ENCODE measurements around the gene OLFM1. TPM values are rescaled to one million over a fixed set of nuclear protein-coding genes. Genes with fewer than 3 reads are reported as not detected.

Gene OLFM1
- total and polyA plus RNA-seq, 2 of the 4 experiments (the other 2 are of a cell fraction): 0.36 to 0.38 TPM

- no peak overlapping the region for H3K27ac ChIP-seq (ENCODE audit: insufficient read depth, low read length)
- 22% methylated on average over 7 of the region's 15 CpGs; no CpG with 5 or more reads in 1 of the 2 experiments for WGBS, 2 experiments (ENCODE audit: extremely low coverage in 2 of 2, insufficient read length in 1 of 2)
- H3K18ac ChIP-seq (ENCODE audit: low read depth, low read length): no peak overlapping the region
- no peak overlapping the region for H3K14ac ChIP-seq (replicated peaks; ENCODE audit: low read depth, low read length)
- no peak overlapping the region for H2AFZ ChIP-seq (replicated peaks; ENCODE audit: low read length, poor library complexity)
- ChIA-PET POLR2A (ENCODE audit: unreplicated experiment) (no interaction called here), CTCF (no interaction called here)
- no peak overlapping the region for H2AK9ac ChIP-seq (replicated peaks; ENCODE audit: low read depth, low read length, poor library complexity)
- no peak overlapping the region for H3K23ac ChIP-seq (ENCODE audit: low read depth, low read length)
- no peak for TF ChIP-seq ELK1 (IDR thresholded peaks at IDR 0.05; ENCODE audit: borderline replicate concordance, low read depth, low read length)
- no peak for TF ChIP-seq RFX5 (IDR thresholded peaks at IDR 0.05; ENCODE audit: low read depth, low read length)
- TF ChIP-seq NFE2L2 (IDR thresholded peaks at IDR 0.05; ENCODE audit: low read depth, low read length): no peak
- no peak for TF ChIP-seq MXI1 (IDR thresholded peaks at IDR 0.05; ENCODE audit: borderline replicate concordance, low read depth, low read length)
- TF ChIP-seq RAD21 (IDR thresholded peaks at IDR 0.05; ENCODE audit: low read length): no peak
- no peak for TF ChIP-seq SMC3 (IDR thresholded peaks at IDR 0.05; ENCODE audit: low read depth, low read length)
- no peak for TF ChIP-seq MAFK (IDR thresholded peaks at IDR 0.05; ENCODE audit: low read depth, low read length)
- H3K56ac ChIP-seq (ENCODE audit: extremely low read depth, insufficient read depth, low read length): no peak overlapping the region
- H3K4me3 ChIP-seq (ENCODE audit: insufficient read depth, low read depth, low read length): no peak overlapping the region
- no peaks in the 10 kb centered on the region for H3K9me3 ChIP-seq (ENCODE audit: control insufficient read depth, insufficient read depth, low read length)
- H3K4ac ChIP-seq (ENCODE audit: low read depth, low read length): no peak overlapping the region
- in situ Hi-C loops (cut with MboI; ENCODE audit: low sequenced_read_pairs) (no loop called here), dilution Hi-C loops (cut with HindIII; ENCODE audit: low sequenced_read_pairs, unreplicated experiment) (no loop called here), intact Hi-C loops (cut with micrococcal nuclease) (no loop called here)
- BruUV-seq (replicated peaks): no TSS peak
- H3K79me1 ChIP-seq (ENCODE audit: low read depth in 1 of 2, low read length in 2 of 2): no peaks in the 10 kb centered on the region
- H2BK120ac ChIP-seq (ENCODE audit: low read depth, low read length): no peak overlapping the region
- H2BK5ac ChIP-seq (ENCODE audit: low read depth, low read length, poor library complexity, severe bottlenecking): no peak overlapping the region
- no peak overlapping the region for H4K91ac ChIP-seq (ENCODE audit: insufficient read depth, low read depth, low read length)
- H2BK15ac ChIP-seq (ENCODE audit: low read depth, low read length): no peak overlapping the region
- no peak overlapping the region for H4K5ac ChIP-seq (ENCODE audit: low read depth, low read length)
- H3K9me1 ChIP-seq (ENCODE audit: insufficient read depth, low read length): no peaks in the 10 kb centered on the region
- H3K9ac ChIP-seq (ENCODE audit: low read depth, low read length): no peak overlapping the region
- H3K4me1 ChIP-seq (ENCODE audit: control insufficient read depth, insufficient read depth, low read length): no peaks in the 10 kb centered on the region
- no peaks in the 10 kb centered on the region for H3K36me3 ChIP-seq (ENCODE audit: control insufficient read depth, insufficient read depth, low read length)
- H4K20me1 ChIP-seq (ENCODE audit: insufficient read depth, low read length): no peaks in the 10 kb centered on the region
- DNase-seq (no peak), ATAC-seq (ENCODE audit: low read depth) (no peak)
- H2BK20ac ChIP-seq (ENCODE audit: low read depth, low read length): no peak overlapping the region
- H3K27me3 ChIP-seq (ENCODE audit: control insufficient read depth, insufficient read depth, low read length): peaks cover 3% of the 10 kb centered on the region
- H4K8ac ChIP-seq (ENCODE audit: low read depth in 2 of 2, low read length in 2 of 2): no peak overlapping the region
- no peak overlapping the region for H2AK5ac ChIP-seq (ENCODE audit: low read depth, low read length)
- H3K4me2 ChIP-seq (ENCODE audit: low read depth, low read length): no peak overlapping the region
Observed at GRCh38 chr9:135069558-135070197, 17.8 kb upstream of the OLFM1 start.

All from IMR-90 (cell line).